ENCODE data around the gene TMEM235. TPM values are rescaled to one million over a fixed set of nuclear protein-coding genes. Genes with fewer than 3 reads are reported as not detected.
A peak's percentile ranks its signal among the peaks of the same experiment; 100 is the strongest.
"Not testable (repeated sequence)": the region's sequence is repeated elsewhere in the genome, so short reads cannot be mapped to it uniquely, and the experiment has no call there.

TMEM235 gene
- total RNA-seq, 3 donors from 2014 or later: not detected

DNA sequence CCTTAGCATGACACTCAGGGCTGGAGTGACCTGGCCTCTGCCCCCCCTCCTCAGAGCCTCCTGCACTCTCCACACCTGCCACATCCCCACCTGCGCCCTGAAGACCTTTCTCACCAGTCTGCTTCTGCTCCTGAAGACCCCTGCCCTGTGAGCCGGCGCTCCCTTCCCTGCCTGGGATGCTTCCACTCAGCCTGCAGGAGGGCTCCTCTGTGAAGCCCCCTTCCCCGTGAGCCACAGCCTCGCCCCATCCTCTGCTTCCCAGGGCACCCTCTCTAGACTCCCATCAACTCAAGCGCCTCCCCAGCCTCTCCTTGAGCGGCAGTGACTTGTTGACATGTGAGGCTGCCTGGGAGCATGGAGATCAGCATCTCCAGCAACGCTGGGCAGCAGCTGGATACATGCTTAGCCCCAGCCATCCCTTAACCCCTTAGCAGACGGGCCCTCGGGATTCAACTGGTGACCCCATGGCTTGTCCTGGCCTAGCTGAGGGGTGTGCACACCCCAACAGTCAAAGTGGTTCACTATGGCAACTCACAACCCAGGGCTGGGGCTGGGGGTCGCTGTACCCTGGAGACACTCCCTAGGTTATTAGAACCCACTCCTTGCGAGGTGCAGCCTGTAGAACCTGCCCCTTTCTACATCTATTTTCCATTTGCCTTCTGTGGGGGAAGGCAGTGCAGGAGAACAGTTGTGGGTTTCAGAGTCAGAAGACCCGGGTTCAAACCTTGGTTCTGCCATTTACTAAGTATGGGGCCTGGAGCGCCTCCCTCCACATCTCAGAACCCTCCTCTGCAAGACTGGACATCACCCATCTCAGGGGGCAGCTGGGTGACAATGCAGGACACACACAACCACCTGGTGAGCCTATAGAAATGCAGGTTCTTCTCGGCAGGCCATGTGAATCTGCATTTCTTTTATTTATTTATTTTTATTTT lies 21.5 kb downstream of the TMEM235 start:
- ATAC-seq: no peak

DNA sequence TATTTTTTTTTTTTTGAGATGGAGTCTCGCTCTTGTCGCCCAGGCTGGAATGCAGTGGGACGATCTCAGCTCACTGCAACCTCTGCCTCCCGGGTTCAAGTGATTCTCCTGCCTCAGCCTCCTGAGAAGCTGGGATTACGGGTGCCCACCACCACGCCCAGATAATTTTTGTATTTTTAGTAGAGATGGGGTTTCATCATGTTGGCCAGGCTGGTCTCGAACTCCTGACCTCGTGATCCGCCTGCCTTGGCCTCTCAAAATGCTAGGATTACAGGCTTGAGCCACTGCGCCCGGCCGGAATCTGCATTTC lies 22.2 kb downstream of the TMEM235 start:
- DNase-seq; H3K27me3 Mint-ChIP-seq (ENCODE audit: low read depth); ATAC-seq; H3K9me3 Mint-ChIP-seq; H3K36me3 Mint-ChIP-seq (ENCODE audit: insufficient read depth): not testable (repeated sequence)
- peak overlapping the region; percentile 79 for H3K4me3 Mint-ChIP-seq
- peaks cover 51% of the 10 kb centered on the region for H3K4me1 Mint-ChIP-seq (ENCODE audit: low read depth)

More for the DNA sequence above, 21.5 kb downstream of the TMEM235 start:
- Mint-ChIP-seq H3K36me3 (ENCODE audit: insufficient read depth) (no peaks in the 10 kb centered on the region), H3K9me3 (no peaks in the 10 kb centered on the region), H3K27me3 (ENCODE audit: low read depth) (no peaks in the 10 kb centered on the region), H3K4me1 (ENCODE audit: low read depth) (peaks cover 46% of the 10 kb centered on the region), H3K4me3 (peak overlapping the region; percentile 79)
- no peak for DNase-seq

DNA sequence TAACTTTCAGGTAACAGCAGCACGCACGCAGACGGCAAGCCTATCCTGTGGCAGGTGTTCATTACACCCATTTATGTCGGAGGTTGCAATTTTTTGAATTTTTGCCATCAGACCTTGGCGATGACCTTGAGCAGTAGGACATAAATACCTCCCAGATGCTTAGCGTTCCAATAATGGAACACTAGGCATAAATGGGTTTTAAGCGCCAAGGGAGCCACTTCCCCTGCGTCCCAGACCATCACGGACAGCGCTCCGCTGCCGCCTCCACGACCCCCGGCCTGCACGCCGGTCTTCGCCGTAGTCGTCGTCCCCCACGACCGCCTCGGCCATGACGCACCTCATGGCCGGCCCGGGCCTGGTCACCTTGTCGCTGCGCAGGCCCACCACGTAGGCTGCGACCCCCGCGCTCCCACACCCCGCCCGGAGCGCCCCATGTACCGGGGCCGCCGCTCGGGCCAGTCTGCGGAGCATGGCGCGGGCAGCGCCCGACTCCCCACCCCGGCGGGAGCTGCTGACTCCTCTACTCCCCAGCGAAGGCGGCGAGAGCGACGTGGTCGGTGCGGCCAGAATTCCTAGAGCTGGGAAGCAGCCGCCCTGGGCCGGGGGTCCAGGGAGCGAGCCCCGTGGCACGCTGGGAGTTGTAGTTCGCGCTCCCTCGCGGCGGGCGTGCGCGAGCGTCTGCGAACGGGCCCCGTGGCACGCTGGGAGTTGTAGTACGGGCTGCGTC lies 22.7 kb downstream of the TMEM235 start:
- Mint-ChIP-seq H3K36me3 (ENCODE audit: insufficient read depth) (no peaks in the 10 kb centered on the region), H3K27me3 (ENCODE audit: low read depth) (no peaks in the 10 kb centered on the region)

DNA sequence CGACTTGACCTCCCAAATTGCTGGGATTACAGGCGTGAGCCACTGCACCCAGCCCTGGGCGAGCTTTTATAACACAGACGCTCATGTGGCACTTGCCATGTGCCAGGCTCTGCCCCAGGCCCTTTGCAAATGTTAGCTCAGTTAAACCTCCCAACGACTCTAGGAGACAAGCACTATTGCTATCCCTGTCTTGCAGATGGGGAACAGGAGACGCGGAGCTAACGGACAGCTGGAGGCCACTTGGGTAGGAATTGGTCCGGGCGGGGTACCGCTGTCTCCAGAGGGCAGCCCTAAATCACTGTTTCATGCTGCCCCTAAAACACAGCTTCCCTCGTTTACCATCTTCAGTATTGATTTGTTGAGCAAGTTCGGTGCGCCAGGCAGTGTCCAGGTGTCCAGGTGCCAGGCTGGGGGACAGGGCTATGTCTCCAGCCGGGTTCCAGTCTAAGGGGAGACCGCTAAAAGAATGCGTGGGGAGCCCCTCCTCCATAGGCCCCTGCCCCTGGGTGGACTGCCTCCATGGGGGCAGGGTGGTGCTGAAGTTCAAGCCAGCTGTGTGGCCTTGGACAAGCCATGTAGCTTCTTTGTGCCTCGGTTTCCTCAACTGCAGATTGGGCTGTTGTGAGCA lies 23.7 kb downstream of the TMEM235 start:
- no peaks in the 10 kb centered on the region for H3K27me3 Mint-ChIP-seq (ENCODE audit: low read depth)
- H3K4me3 Mint-ChIP-seq: peak overlapping the region; percentile 79
- H3K36me3 Mint-ChIP-seq (ENCODE audit: insufficient read depth): no peaks in the 10 kb centered on the region
- H3K9me3 Mint-ChIP-seq: no peaks in the 10 kb centered on the region
- H3K4me1 Mint-ChIP-seq (ENCODE audit: low read depth): peaks cover 58% of the 10 kb centered on the region
- DNase-seq (no peak), ATAC-seq (no peak)

More for the DNA sequence above, 22.7 kb downstream of the TMEM235 start:
- peak; percentile 71 for DNase-seq
- H3K4me1 Mint-ChIP-seq (ENCODE audit: low read depth): peaks cover 52% of the 10 kb centered on the region
- peak; percentile 70 to 72 for ATAC-seq
- H3K9me3 Mint-ChIP-seq: no peaks in the 10 kb centered on the region
- H3K4me3 Mint-ChIP-seq: peak overlapping the region; percentile 79

GRCh38 chr17:78255953-78256706 lies 24.7 kb downstream of the TMEM235 start:
- Mint-ChIP-seq H3K27me3 (ENCODE audit: low read depth) (no peaks in the 10 kb centered on the region), H3K36me3 (ENCODE audit: insufficient read depth) (no peaks in the 10 kb centered on the region), H3K4me3 (no peak overlapping the region), H3K9me3 (no peaks in the 10 kb centered on the region), H3K4me1 (ENCODE audit: low read depth) (peaks cover 57% of the 10 kb centered on the region)
- ATAC-seq (no peak), DNase-seq (no peak)

GRCh38 chr17:78256707-78257591 lies 25.5 kb downstream of the TMEM235 start:
- H3K36me3 Mint-ChIP-seq (ENCODE audit: insufficient read depth): no peaks in the 10 kb centered on the region
- no peaks in the 10 kb centered on the region for H3K9me3 Mint-ChIP-seq
- DNase-seq: no peak
- no peaks in the 10 kb centered on the region for H3K27me3 Mint-ChIP-seq (ENCODE audit: low read depth)
- H3K4me3 Mint-ChIP-seq: no peak overlapping the region
- ATAC-seq: no peak
- peaks cover 53% of the 10 kb centered on the region for H3K4me1 Mint-ChIP-seq (ENCODE audit: low read depth)

GRCh38 chr17:78257810-78258322 lies 26.4 kb downstream of the TMEM235 start:
- DNase-seq: no peak
- Mint-ChIP-seq H3K4me3 (peak overlapping the region; percentile 40), H3K9me3 (no peaks in the 10 kb centered on the region), H3K4me1 (ENCODE audit: low read depth) (peaks cover 51% of the 10 kb centered on the region), H3K36me3 (ENCODE audit: insufficient read depth) (no peaks in the 10 kb centered on the region), H3K27me3 (ENCODE audit: low read depth) (no peaks in the 10 kb centered on the region)
- ATAC-seq: peak; percentile 20 to 31

DNA sequence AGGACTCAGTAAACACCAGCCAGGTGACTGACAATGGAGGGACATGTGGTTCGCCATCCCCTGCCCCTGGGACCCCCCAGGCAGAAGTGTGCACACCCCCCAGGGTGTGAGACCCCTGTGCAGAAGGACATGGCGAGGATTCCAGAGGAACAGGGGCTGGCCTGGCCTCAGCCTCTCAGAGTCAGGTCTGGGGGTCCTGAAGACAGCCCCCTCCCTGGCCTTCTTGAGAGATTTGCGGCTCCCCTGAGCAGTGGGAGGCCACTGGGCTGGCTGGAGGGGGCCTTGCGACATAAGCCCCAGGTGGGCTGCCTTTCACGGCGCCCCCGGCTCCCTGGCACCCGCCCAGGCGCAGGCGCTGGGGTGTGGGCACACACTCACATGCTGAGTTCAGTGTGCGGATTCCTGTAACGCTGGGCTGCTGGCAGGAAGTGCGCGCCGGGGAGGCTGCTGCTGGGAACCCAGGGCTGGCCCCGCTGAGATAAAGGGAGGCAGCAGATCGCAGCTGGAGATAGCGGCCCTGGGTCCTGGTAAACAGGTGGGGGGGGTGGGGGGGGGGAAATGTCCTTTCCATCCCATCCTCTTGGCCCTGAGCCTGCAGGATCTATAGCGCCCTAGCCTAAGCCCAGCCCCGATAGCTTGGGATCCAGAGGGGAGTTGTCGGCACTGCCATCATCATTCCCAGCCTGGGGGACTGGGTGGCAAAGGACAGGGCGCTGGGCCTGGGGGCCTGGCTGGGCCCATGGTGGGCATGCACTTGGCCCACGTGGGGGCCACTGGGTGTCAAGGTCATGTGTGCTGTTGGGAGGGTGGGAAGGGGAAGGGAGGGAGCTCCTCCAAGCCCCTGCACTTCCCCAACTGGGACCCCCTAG lies 27.1 kb downstream of the TMEM235 start:
- no peaks in the 10 kb centered on the region for H3K36me3 Mint-ChIP-seq (ENCODE audit: insufficient read depth)
- H3K27me3 Mint-ChIP-seq (ENCODE audit: low read depth): no peaks in the 10 kb centered on the region
- peaks cover 51% of the 10 kb centered on the region for H3K4me1 Mint-ChIP-seq (ENCODE audit: low read depth)
- DNase-seq: peak; percentile 71
- ATAC-seq: peak; percentile 55 to 69
- peak overlapping the region; percentile 71 for H3K4me3 Mint-ChIP-seq
- no peaks in the 10 kb centered on the region for H3K9me3 Mint-ChIP-seq

GRCh38 chr17:78259192-78259554 lies 27.7 kb downstream of the TMEM235 start:
- ATAC-seq (no peak), DNase-seq (no peak)
- peaks cover 49% of the 10 kb centered on the region for H3K4me1 Mint-ChIP-seq (ENCODE audit: low read depth)
- H3K9me3 Mint-ChIP-seq: no peaks in the 10 kb centered on the region
- no peaks in the 10 kb centered on the region for H3K27me3 Mint-ChIP-seq (ENCODE audit: low read depth)
- H3K36me3 Mint-ChIP-seq (ENCODE audit: insufficient read depth): no peaks in the 10 kb centered on the region
- H3K4me3 Mint-ChIP-seq: peak overlapping the region; percentile 55

DNA sequence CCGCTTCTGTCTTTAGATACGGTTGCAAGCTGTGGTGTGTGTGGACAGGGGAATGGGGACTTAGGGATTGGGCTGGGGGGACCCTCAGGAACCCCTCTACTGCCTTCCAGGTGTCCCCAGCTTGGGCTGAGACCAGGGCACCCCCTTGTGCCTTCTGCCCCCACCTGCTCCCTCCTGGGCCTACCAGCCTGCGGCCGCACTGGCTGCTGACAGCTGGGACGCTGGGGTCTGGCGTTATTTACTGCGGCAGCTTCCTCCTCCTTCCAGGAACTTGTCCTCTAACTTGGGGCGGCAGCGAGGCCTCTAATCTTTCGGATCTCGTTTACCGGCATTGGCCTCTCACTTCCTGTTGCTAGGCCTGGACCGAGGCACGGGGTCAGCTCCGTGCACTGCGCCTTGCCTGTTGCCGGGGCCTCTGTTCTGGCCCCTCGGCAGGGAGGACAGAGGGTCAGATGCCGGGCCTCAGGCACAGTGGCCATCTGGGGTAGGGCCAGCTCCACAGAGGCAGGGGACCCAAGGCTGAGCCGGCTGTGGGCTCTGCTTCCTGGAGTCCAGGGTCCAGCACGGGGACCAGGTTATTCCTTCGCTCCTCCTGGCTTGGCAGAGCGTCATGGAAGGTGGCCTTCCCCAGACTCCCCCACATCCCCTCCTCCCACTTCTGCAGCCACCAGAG lies 31.8 kb downstream of the TMEM235 start:
- H3K9me3 Mint-ChIP-seq: no peaks in the 10 kb centered on the region
- no peak overlapping the region for H3K4me3 Mint-ChIP-seq
- peaks cover 37% of the 10 kb centered on the region for H3K4me1 Mint-ChIP-seq (ENCODE audit: low read depth)
- DNase-seq (no peak), ATAC-seq (peak in 1 of 2 donors; percentile 27)
- no peaks in the 10 kb centered on the region for H3K36me3 Mint-ChIP-seq (ENCODE audit: insufficient read depth)
- no peaks in the 10 kb centered on the region for H3K27me3 Mint-ChIP-seq (ENCODE audit: low read depth)

- Mint-ChIP-seq H3K36me3 (ENCODE audit: insufficient read depth) (no peaks in the 10 kb centered on the region), H3K27me3 (ENCODE audit: low read depth) (no peaks in the 10 kb centered on the region), H3K9me3 (no peaks in the 10 kb centered on the region), H3K4me1 (ENCODE audit: low read depth) (peaks cover 34% of the 10 kb centered on the region), H3K4me3 (no peak overlapping the region)
- no peak for ATAC-seq
- DNase-seq: no peak
These were observed 32.4 kb downstream of the TMEM235 start for GRCh38 chr17:78263736-78264340.

DNA sequence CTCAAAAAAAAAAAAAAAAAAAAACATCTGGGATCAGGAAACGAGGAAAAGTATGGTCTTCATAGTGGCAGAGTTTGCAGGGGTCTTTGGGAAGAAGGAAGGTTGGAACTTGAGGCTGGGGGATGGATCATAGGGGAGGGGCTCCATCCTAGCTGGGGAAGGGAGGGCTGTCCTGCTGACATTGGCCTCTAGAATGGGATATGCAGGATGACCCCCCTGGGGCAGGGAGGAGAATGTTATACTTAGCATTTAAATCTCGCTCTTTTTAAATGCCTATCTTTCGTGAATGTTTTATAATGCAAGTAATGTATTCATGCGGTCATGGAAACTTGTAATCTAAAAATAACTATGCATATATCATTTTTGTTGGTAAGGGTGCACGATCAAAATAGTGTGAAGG lies 33.2 kb downstream of the TMEM235 start:
- Mint-ChIP-seq H3K9me3 (no peaks in the 10 kb centered on the region), H3K4me3 (no peak overlapping the region), H3K36me3 (ENCODE audit: insufficient read depth) (no peaks in the 10 kb centered on the region), H3K27me3 (ENCODE audit: low read depth) (no peaks in the 10 kb centered on the region), H3K4me1 (ENCODE audit: low read depth) (peaks cover 31% of the 10 kb centered on the region)
- ATAC-seq (no peak), DNase-seq (no peak)

Data from activated T-cell treated with anti-CD3 and anti-CD28 coated beads, Interleukin-2, amount 50 U/mL, for 4 hours (primary cell).